HG03103 (cell line): ENCODE measurements around the gene NT5DC2.
"Not testable (repeated sequence)": the region's sequence is repeated elsewhere in the genome, so short reads cannot be mapped to it uniquely, and the experiment has no call there.

Experiments used
- ATAC-seq: cut with Tn5 transposase; IDR thresholded peaks from one replicate; pipeline ENCODE4 v1.9.1; 2021; ENCODE audit warnings: low read depth; ENCODE audit not compliant: unreplicated experiment

The NT5DC2 gene

GRCh38 chr3:52537726-52538421 is 4.2 kb upstream of the NT5DC2 start:
- no peak for ATAC-seq

- ATAC-seq: no peak
Measured at GRCh38 chr3:52537165-52537620, 3.5 kb upstream of the NT5DC2 start.

GRCh38 chr3:52536369-52537164 is 2.9 kb upstream of the NT5DC2 start, which contains the start of gene UQCC5:
TSS of gene UQCC5 (plus strand) at chr3:52536605. CDS start at chr3:52536756, 151 bp downstream.
- peak; percentile 78 for ATAC-seq

- ATAC-seq: no peak
Measured at GRCh38 chr3:52536112-52536368, 2.4 kb upstream of the NT5DC2 start.

GRCh38 chr3:52535411-52536111 is 1.9 kb upstream of the NT5DC2 start:
- ATAC-seq: no peak

GRCh38 chr3:52534281-52535183 is 875 bp upstream of the NT5DC2 start:
- no peak for ATAC-seq

GRCh38 chr3:52532838-52533622 is 627 bp downstream of the NT5DC2 start:
- ATAC-seq: no peak

GRCh38 chr3:52532517-52532837 is 1.2 kb downstream of the NT5DC2 start:
- ATAC-seq: no peak

- ATAC-seq: no peak
Measured at GRCh38 chr3:52531860-52532516, 1.7 kb downstream of the NT5DC2 start.

GRCh38 chr3:52530918-52531826 is 2.5 kb downstream of the NT5DC2 start:
- ATAC-seq: no peak

GRCh38 chr3:52529376-52530333 is 4.0 kb downstream of the NT5DC2 start:
- no peak for ATAC-seq

GRCh38 chr3:52528586-52529375 is 4.9 kb downstream of the NT5DC2 start:
- no peak for ATAC-seq

- ATAC-seq: no peak
Measured at GRCh38 chr3:52527732-52528585, 5.7 kb downstream of the NT5DC2 start.

GRCh38 chr3:52527039-52527731 is 6.5 kb downstream of the NT5DC2 start:
- ATAC-seq: no peak

GRCh38 chr3:52526671-52527038 is 7.0 kb downstream of the NT5DC2 start:
- ATAC-seq: not testable (repeated sequence)
